ENCODE measurements around the gene ABCD3. TPM values are rescaled to one million over a fixed set of nuclear protein-coding genes. Genes with fewer than 3 reads are reported as not detected.
"Not testable (repeated sequence)": the region's sequence is repeated elsewhere in the genome, so short reads cannot be mapped to it uniquely, and the experiment has no call there.

ABCD3 gene
- polyA plus RNA-seq, 1 of the 3 experiments (the other 2 are of a cell fraction), result 6.5 TPM

DNA sequence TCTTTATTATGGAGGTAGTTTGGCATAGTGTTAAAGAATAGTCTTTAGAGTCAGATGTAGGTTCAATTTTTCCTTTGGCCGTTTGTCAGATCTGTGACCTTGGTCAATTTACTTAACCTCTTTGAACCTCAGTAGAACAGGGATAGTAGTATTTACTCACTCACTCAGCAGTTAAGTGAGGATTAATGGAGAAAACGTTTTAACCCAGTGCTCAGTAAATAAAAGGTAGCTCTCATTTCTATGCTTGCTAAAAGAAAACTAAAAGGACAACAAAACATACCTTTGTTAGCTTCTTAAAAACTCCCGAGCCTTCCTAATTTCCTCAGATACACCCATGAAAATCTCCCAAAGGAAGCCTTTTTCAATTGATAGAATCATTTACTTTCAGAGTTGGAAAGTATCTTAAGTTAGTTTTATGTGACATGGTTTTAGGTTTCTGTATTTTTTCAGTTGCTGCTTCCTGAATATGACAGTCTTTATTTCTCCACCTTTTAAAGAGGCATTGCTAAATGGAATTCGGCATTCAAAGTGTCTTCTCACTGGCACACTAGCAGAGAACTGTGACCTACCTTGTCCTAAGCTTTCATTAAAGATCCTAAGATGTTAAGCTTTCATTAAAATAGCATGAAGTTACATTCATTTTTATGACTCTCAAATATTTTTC, 7.8 kb downstream of the ABCD3 start:
- no peaks in the 10 kb centered on the region for H3K36me3 ChIP-seq (replicated peaks in 1 of 2; ENCODE audit: control insufficient read depth in 1 of 2, insufficient read depth in 2 of 2, low read length in 1 of 2)
- H3K4me3 ChIP-seq (ENCODE audit: low read depth in 2 of 2, low read length in 1 of 2), result no peak overlapping the region
- H3K9ac ChIP-seq, result no peak overlapping the region
- no peaks in the 10 kb centered on the region; a peak in 2 of 4 replicates for H3K4me1 ChIP-seq (ENCODE audit: control insufficient read depth in 1 of 2, insufficient read depth in 2 of 2, low read depth in 1 of 2, low read length in 1 of 2)
- peaks cover 12% of the 10 kb centered on the region; the same call in 1 of the 2 replicates for H4K20me1 ChIP-seq (ENCODE audit: insufficient read depth)
- no peaks in the 10 kb centered on the region for H3K9me2 ChIP-seq
- ChIA-PET POLR2A (no interaction called here), CTCF (interaction anchor here (1.0 to 1.5 kb wide), 3 partner anchors 9 to 387 kb away, joined by 3 read pairs; no protein-coding TSS in a partner anchor)
- H3K4me2 ChIP-seq, result no peak overlapping the region
- H3K79me2 ChIP-seq (ENCODE audit: insufficient read depth), result peaks cover 88% of the 10 kb centered on the region
- no peak overlapping the region for H2AFZ ChIP-seq (ENCODE audit: low read depth)
- no peaks in the 10 kb centered on the region for H3K9me3 ChIP-seq
- 56% methylated on average over 4 of the region's 4 CpGs for WGBS (ENCODE audit: low lambda C conversion rate)
- TF ChIP-seq, protein P1, sequence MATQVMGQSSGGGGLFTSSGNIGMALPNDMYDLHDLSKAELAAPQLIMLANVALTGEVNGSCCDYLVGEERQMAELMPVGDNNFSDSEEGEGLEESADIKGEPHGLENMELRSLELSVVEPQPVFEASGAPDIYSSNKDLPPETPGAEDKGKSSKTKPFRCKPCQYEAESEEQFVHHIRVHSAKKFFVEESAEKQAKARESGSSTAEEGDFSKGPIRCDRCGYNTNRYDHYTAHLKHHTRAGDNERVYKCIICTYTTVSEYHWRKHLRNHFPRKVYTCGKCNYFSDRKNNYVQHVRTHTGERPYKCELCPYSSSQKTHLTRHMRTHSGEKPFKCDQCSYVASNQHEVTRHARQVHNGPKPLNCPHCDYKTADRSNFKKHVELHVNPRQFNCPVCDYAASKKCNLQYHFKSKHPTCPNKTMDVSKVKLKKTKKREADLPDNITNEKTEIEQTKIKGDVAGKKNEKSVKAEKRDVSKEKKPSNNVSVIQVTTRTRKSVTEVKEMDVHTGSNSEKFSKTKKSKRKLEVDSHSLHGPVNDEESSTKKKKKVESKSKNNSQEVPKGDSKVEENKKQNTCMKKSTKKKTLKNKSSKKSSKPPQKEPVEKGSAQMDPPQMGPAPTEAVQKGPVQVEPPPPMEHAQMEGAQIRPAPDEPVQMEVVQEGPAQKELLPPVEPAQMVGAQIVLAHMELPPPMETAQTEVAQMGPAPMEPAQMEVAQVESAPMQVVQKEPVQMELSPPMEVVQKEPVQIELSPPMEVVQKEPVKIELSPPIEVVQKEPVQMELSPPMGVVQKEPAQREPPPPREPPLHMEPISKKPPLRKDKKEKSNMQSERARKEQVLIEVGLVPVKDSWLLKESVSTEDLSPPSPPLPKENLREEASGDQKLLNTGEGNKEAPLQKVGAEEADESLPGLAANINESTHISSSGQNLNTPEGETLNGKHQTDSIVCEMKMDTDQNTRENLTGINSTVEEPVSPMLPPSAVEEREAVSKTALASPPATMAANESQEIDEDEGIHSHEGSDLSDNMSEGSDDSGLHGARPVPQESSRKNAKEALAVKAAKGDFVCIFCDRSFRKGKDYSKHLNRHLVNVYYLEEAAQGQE (IDR thresholded peaks at IDR 0.05; ENCODE audit: low read depth, low read length), result no peak
- TF ChIP-seq TCF12 (IDR thresholded peaks at IDR 0.05) (no peak), TAF1 (IDR thresholded peaks at IDR 0.05; ENCODE audit: borderline replicate concordance, low read depth, low read length) (no peak), NRF1 (IDR thresholded peaks at IDR 0.05; ENCODE audit: low read depth, low read length) (no peak)
- H3K27ac ChIP-seq (ENCODE audit: low read depth in 2 of 2, low read length in 1 of 2), result no peak overlapping the region
- H3F3A ChIP-seq (replicated peaks; ENCODE audit: insufficient read depth), result no peaks in the 10 kb centered on the region
- H3K27me3 ChIP-seq (ENCODE audit: insufficient read depth), result no peaks in the 10 kb centered on the region
- no peak for DNase-seq

DNA sequence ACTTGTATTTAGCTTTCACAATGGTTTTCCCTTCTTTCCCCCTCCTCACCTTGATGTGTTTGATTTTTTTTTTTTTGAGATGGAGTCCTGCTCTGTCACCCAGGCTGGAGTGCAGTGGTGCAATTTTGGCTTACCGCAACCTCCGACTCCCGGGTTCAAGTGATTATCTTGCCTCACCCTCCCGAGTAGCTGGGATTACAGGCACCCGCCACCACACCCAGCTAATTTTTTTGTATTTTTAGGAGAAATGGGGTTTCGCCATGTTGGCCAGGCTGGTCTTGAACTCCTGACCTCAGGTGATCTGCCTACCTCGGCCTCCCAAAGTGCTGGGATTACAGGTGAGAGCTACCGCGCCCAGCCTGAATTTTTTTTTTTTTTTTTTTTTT, 8.3 kb downstream of the ABCD3 start:
- H3K4me2 ChIP-seq; H3K36me3 ChIP-seq (replicated peaks in 1 of 2; ENCODE audit: control insufficient read depth in 1 of 2, insufficient read depth in 2 of 2, low read length in 1 of 2); H3K9me2 ChIP-seq; H3K9ac ChIP-seq; H3K4me3 ChIP-seq (ENCODE audit: low read depth in 2 of 2, low read length in 1 of 2); H3K4me1 ChIP-seq (ENCODE audit: control insufficient read depth in 1 of 2, insufficient read depth in 2 of 2, low read depth in 1 of 2, low read length in 1 of 2); H3K27ac ChIP-seq (ENCODE audit: low read depth in 2 of 2, low read length in 1 of 2); POLR2A ChIA-PET; H3K9me3 ChIP-seq; H3F3A ChIP-seq (replicated peaks; ENCODE audit: insufficient read depth); DNase-seq; H2AFZ ChIP-seq (ENCODE audit: low read depth); H3K27me3 ChIP-seq (ENCODE audit: insufficient read depth): not testable (repeated sequence)
- CTCF ChIA-PET, result interaction anchor here (1.0 to 1.5 kb wide), 2 partner anchors 92 to 387 kb away, joined by 3 read pairs; no protein-coding TSS in a partner anchor
- 96% methylated on average over 9 of the region's 9 CpGs for WGBS (ENCODE audit: low lambda C conversion rate)
- peaks cover 12% of the 10 kb centered on the region; the same call in 1 of the 2 replicates for H4K20me1 ChIP-seq (ENCODE audit: insufficient read depth)
- peaks cover 83% of the 10 kb centered on the region for H3K79me2 ChIP-seq (ENCODE audit: insufficient read depth)

DNA sequence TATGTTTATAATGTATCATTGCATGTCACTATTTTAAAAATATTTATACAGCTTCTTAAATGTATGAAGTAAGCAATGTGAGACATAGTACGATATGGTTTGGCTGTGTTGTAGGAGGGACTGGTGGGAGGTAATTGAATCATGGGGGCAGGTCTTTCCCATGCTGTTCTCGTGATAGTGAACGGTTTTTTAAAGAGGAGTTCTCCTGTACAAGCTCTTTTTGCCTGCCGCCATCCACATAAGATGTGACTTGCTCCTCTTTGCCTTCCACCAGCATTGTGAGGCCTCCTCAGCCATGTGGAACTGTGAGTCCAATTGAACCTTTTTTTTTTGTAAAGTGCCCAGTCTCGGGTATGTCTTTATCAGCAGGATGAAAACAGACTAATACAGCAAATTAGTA, 10.3 kb downstream of the ABCD3 start:
- Histone ChIP-seq H3F3A (replicated peaks; ENCODE audit: insufficient read depth) (no peaks in the 10 kb centered on the region), H4K20me1 (ENCODE audit: insufficient read depth) (0 out of 2 replicates have a peak, but pooled peaks cover 8% of the 10 kb centered on the region), H2AFZ (ENCODE audit: low read depth) (no peak overlapping the region), H3K9me2 (no peaks in the 10 kb centered on the region), H3K9me3 (no peaks in the 10 kb centered on the region), H3K36me3 (replicated peaks in 1 of 2; ENCODE audit: control insufficient read depth in 1 of 2, insufficient read depth in 2 of 2, low read length in 1 of 2) (no peaks in the 10 kb centered on the region), H3K27me3 (ENCODE audit: insufficient read depth) (no peaks in the 10 kb centered on the region), H3K9ac (no peak overlapping the region), H3K4me3 (ENCODE audit: low read depth in 2 of 2, low read length in 1 of 2) (no peak overlapping the region), H3K27ac (ENCODE audit: low read depth in 2 of 2, low read length in 1 of 2) (no peak overlapping the region), H3K4me1 (ENCODE audit: control insufficient read depth in 1 of 2, insufficient read depth in 2 of 2, low read depth in 1 of 2, low read length in 1 of 2) (no peaks in the 10 kb centered on the region; a peak in 1 of 4 replicates), H3K79me2 (ENCODE audit: insufficient read depth) (peaks cover 81% of the 10 kb centered on the region), H3K4me2 (no peak overlapping the region)
- no peak for DNase-seq
- ChIA-PET CTCF (no interaction called here), POLR2A (no interaction called here)
- TF ChIP-seq, protein P2, sequence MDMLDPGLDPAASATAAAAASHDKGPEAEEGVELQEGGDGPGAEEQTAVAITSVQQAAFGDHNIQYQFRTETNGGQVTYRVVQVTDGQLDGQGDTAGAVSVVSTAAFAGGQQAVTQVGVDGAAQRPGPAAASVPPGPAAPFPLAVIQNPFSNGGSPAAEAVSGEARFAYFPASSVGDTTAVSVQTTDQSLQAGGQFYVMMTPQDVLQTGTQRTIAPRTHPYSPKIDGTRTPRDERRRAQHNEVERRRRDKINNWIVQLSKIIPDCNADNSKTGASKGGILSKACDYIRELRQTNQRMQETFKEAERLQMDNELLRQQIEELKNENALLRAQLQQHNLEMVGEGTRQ (IDR thresholded peaks at IDR 0.05; ENCODE audit: borderline replicate concordance, low read depth, low read length), result no peak
- TF ChIP-seq TAF1 (IDR thresholded peaks at IDR 0.05; ENCODE audit: borderline replicate concordance, low read depth, low read length) (no peak), EP300 (IDR thresholded peaks at IDR 0.05; ENCODE audit: borderline replicate concordance in 1 of 2, low read depth in 1 of 2, low read length in 1 of 2) (no peak), NFIC (IDR thresholded peaks at IDR 0.05; ENCODE audit: borderline replicate concordance) (no peak)
- 96% methylated on average over 5 of the region's 5 CpGs for WGBS (ENCODE audit: low lambda C conversion rate)

DNA sequence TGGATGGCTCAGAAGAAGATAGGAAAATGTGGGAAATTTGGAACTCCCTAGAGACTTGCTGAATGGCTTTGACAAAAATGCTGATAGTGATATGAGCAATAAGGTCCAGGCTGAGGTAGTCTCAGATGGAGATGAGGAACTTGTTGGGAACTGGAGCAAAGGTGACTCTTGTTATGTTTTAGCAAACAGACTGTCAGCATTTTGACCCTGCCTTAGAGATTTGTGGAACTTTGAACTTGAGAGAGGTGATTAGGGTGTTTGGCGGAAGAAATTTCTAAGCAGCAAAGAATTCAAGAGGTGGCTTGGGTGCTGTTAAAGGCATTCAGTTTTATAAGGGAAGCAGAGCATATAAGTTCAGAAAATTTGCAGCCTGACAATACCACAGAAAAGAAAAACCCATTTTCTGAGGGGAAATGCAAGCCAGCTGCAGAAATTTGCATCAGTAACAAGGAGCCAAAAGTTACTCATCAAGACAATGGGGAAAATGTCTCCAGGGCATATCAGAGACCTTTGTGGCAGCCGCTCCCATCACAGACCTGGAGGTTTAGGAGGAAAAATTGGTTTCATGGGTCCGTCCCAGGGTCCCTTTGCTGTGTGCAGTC, 10.8 kb downstream of the ABCD3 start:
- H3K27ac ChIP-seq (ENCODE audit: low read depth in 2 of 2, low read length in 1 of 2); H3K9ac ChIP-seq; DNase-seq; H3K27me3 ChIP-seq (ENCODE audit: insufficient read depth); POLR2A ChIA-PET; H3K9me3 ChIP-seq; H2AFZ ChIP-seq (ENCODE audit: low read depth); H3K4me2 ChIP-seq; H3K4me1 ChIP-seq (ENCODE audit: control insufficient read depth in 1 of 2, insufficient read depth in 2 of 2, low read depth in 1 of 2, low read length in 1 of 2); H3F3A ChIP-seq (replicated peaks; ENCODE audit: insufficient read depth); H4K20me1 ChIP-seq (ENCODE audit: insufficient read depth); CTCF ChIA-PET; H3K4me3 ChIP-seq (ENCODE audit: low read depth in 2 of 2, low read length in 1 of 2); H3K36me3 ChIP-seq (replicated peaks in 1 of 2; ENCODE audit: control insufficient read depth in 1 of 2, insufficient read depth in 2 of 2, low read length in 1 of 2); H3K9me2 ChIP-seq: not testable (repeated sequence)
- WGBS (ENCODE audit: low lambda C conversion rate), result 97% methylated on average over 3 of the region's 3 CpGs
- peaks cover 79% of the 10 kb centered on the region for H3K79me2 ChIP-seq (ENCODE audit: insufficient read depth)
